Loucy (cell line): Measurements from ENCODE around the gene PKP3.

Source experiments
- H2AFZ ChIP-seq: fragments of 200-600 bp; sonication (generic); 2 replicates; pipeline ENCODE4 v1.6.0; 2016; ENCODE audit warnings: antibody characterized with exemption, mild to moderate bottlenecking, low read length, moderate library complexity
- H3F3A ChIP-seq: fragments of 200-600 bp; 2 replicates; pipeline ENCODE4 v1.6.0; 2016; ENCODE audit warnings: antibody characterized with exemption, low read depth, mild to moderate bottlenecking
- H3K27me3 ChIP-seq: fragments of 200-600 bp; sonication (generic); 2 replicates; pipeline ENCODE4 v1.6.1; 2014; ENCODE audit warnings: low read length, mild to moderate bottlenecking; ENCODE audit not compliant: insufficient read depth, poor library complexity, severe bottlenecking
- H3K36me3 ChIP-seq: fragments of 200-600 bp; sonication (generic); 2 replicates; pipeline ENCODE4 v1.6.1; 2016; ENCODE audit warnings: low read length; ENCODE audit not compliant: insufficient read depth
- H3K4me1 ChIP-seq: fragments of 200-600 bp; sonication (generic); 2 replicates; pipeline ENCODE4 v1.5.1; 2014; ENCODE audit warnings: low read length, mild to moderate bottlenecking; ENCODE audit not compliant: insufficient read depth, poor library complexity, severe bottlenecking
- H3K4me2 ChIP-seq: fragments of 200-600 bp; sonication (generic); 2 replicates; pipeline ENCODE4 v1.6.0; 2014; ENCODE audit warnings: antibody characterized with exemption, low read length, low read depth, mild to moderate bottlenecking; ENCODE audit not compliant: poor library complexity, severe bottlenecking
- H3K4me3 ChIP-seq: fragments of 200-600 bp; sonication (generic); 2 replicates; pipeline ENCODE4 v1.5.1; 2014; ENCODE audit warnings: low read length, mild to moderate bottlenecking, mixed read lengths; ENCODE audit not compliant: poor library complexity, severe bottlenecking
- H3K79me2 ChIP-seq: fragments of 200-600 bp; sonication (generic); 2 replicates; pipeline ENCODE4 v1.6.1; 2014; ENCODE audit warnings: low read length; ENCODE audit not compliant: insufficient read depth
- H3K9ac ChIP-seq: fragments of 200-600 bp; sonication (generic); 2 replicates; pipeline ENCODE4 v1.6.0; 2014; ENCODE audit warnings: mild to moderate bottlenecking, low read depth, low read length, moderate library complexity; ENCODE audit not compliant: poor library complexity, severe bottlenecking
- H3K9me2 ChIP-seq: fragments of 200-600 bp; sonication (generic); replicated peaks from 2 replicates; pipeline ENCODE4 v1.6.1; 2016; ENCODE audit warnings: low read depth, low read length, mixed read lengths
- H3K9me3 ChIP-seq: fragments of 200-600 bp; sonication (generic); 2 replicates; pipeline ENCODE4 v1.6.1; 2014; ENCODE audit warnings: mild to moderate bottlenecking, antibody characterized with exemption, low read length, low read depth; ENCODE audit not compliant: insufficient read depth
- H4K20me1 ChIP-seq: fragments of 200-600 bp; sonication (generic); 2 replicates; pipeline ENCODE4 v1.6.0; 2014; ENCODE audit warnings: antibody characterized with exemption, low read length, mild to moderate bottlenecking; ENCODE audit not compliant: insufficient read depth, poor library complexity, severe bottlenecking
- CTCF ChIP-seq: fragments of 200-600 bp; sonication (generic); conservative IDR thresholded peaks from 2 replicates; pipeline ENCODE4 v1.5.1; 2014; ENCODE audit warnings: mild to moderate bottlenecking, antibody characterized with exemption, low read length
- EZH2phosphoT487 ChIP-seq: fragments of 200-600 bp; IDR thresholded peaks from 2 replicates; pipeline ENCODE4 v1.6.1; 2018; ENCODE audit warnings: antibody characterized with exemption, mild to moderate bottlenecking, moderate library complexity, borderline replicate concordance

PKP3 gene

GRCh38 chr11:370070-370941 lies 23.7 kb upstream of the PKP3 start:
- no peaks in the 10 kb centered on the region for H3K27me3 ChIP-seq
- H3K79me2 ChIP-seq = no peaks in the 10 kb centered on the region
- H3K36me3 ChIP-seq = no peaks in the 10 kb centered on the region
- H2AFZ ChIP-seq = no peak overlapping the region
- H3F3A ChIP-seq = no peaks in the 10 kb centered on the region
- no peak overlapping the region for H3K9ac ChIP-seq
- no peaks in the 10 kb centered on the region for H4K20me1 ChIP-seq
- no peaks in the 10 kb centered on the region for H3K9me3 ChIP-seq
- H3K4me1 ChIP-seq = peaks cover 13% of the 10 kb centered on the region
- H3K4me2 ChIP-seq = no peak overlapping the region
- H3K9me2 ChIP-seq = no peaks in the 10 kb centered on the region
- TF ChIP-seq CTCF = no peak
- TF ChIP-seq EZH2phosphoT487 = no peak
- no peak overlapping the region for H3K4me3 ChIP-seq

GRCh38 chr11:371051-371450 lies 23.0 kb upstream of the PKP3 start:
- Histone ChIP-seq H3K9me2 (no peaks in the 10 kb centered on the region), H2AFZ (no peak overlapping the region), H3K9ac (no peak overlapping the region), H3K4me1 (peaks cover 13% of the 10 kb centered on the region), H3F3A (no peaks in the 10 kb centered on the region), H3K36me3 (no peaks in the 10 kb centered on the region), H3K27me3 (no peaks in the 10 kb centered on the region), H3K79me2 (no peaks in the 10 kb centered on the region), H3K9me3 (no peaks in the 10 kb centered on the region), H4K20me1 (no peaks in the 10 kb centered on the region), H3K4me3 (no peak overlapping the region), H3K4me2 (no peak overlapping the region)
- TF ChIP-seq EZH2phosphoT487 (no peak), CTCF (no peak)

GRCh38 chr11:371716-372590 lies 22.1 kb upstream of the PKP3 start:
- no peak overlapping the region for H2AFZ ChIP-seq
- H3K4me2 ChIP-seq = peak overlapping the region; percentile 18
- no peaks in the 10 kb centered on the region for H3K79me2 ChIP-seq
- H3K9me3 ChIP-seq = no peaks in the 10 kb centered on the region
- H3F3A ChIP-seq = no peaks in the 10 kb centered on the region
- no peaks in the 10 kb centered on the region for H3K9me2 ChIP-seq
- H3K27me3 ChIP-seq = no peaks in the 10 kb centered on the region
- H3K4me1 ChIP-seq = peaks cover 13% of the 10 kb centered on the region
- TF ChIP-seq EZH2phosphoT487 = no peak
- no peak for TF ChIP-seq CTCF
- H4K20me1 ChIP-seq = no peaks in the 10 kb centered on the region
- no peak overlapping the region for H3K4me3 ChIP-seq
- H3K9ac ChIP-seq = no peak overlapping the region
- H3K36me3 ChIP-seq = no peaks in the 10 kb centered on the region
